ENCODE results near the gene TOMM20.
"Not testable (repeated sequence)": the region's sequence is repeated elsewhere in the genome, so short reads cannot be mapped to it uniquely, and the experiment has no call there.

TOMM20 gene

DNA sequence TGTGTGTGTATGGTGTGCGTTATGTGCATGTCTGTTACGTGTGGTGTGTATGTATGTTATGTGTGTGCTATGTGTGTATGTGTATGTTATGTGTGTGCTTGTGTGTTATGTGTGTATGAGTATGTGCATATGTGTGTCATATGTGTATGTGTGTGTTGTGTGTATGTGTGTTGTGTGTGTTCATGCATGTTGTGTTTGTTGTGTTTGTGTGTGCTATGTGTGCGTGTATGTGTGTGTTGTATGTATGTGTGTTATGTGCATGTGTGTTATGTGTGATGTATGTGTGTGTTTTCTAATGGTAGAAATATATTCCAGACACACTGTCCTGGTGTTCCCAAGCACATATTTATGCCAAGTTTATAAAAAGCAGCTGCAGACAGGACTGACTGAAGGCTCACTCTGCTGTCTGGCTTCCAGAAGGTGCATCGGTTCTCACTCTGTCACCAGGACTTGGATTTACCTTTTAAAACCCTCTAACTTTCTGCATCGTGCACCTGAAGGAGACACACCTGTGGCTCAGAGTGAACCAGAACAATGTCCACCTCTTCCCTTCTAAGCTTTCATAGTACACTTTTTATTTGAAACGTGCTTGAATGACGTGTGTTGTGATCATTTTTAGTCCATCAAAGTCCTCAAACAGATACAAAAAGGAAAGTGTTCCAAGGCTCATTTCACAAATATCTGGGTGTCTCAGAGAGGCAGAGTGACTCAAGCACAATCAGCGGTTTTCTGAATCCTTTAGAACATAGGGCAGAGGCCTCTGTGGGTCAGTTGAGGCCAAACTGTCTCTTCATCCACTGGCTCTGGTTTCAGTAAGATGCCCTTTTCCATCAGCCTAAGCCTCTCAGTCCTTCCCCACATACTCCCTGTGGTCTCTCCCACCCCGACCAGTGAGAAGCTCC, 49.9 kb downstream of the TOMM20 start:
- DNase-seq (ENCODE audit: low spot score): no peak

DNA sequence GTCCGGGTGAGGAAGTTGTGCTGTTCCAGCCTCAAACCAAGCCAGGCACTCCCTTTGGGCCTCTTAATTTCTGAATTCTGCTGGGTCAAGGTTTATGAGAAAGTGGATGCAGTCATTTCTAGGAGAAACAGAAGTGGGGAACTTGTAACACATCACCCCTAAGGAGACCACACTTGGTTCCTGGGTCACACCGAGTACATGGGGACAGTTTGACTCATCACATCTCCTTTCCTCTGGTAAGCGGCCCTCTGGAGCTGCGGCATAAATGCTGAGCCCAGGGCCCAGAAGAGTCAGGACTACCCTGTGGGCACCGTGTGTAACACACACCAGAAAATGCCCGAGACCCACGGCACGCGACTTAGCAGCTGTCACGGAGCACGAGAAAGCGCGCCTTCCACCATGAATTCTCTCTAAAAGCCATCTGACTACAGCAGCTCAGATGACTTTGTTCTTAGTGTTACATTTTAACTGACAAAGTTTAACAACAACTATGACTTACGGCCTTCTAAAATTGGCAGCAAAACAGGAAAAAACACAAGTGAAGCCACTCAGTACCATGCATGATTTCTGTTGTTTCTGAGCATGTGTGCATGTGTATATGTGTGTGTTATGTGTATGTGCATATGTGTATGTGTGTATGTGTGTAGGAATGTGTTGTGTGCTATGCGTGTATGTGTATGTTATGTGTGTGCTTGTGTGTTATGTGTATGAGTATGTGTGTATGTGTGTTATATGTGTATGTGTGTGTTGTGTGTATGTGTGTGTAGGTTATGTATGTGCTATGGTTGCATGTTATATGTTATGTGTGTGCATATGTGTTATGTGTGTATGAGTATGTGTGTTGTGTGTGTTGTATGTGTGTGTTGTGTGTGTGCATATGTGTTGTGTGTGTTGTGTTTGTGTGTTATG, 50.8 kb downstream of the TOMM20 start:
- no peak for DNase-seq (ENCODE audit: low spot score)

DNA sequence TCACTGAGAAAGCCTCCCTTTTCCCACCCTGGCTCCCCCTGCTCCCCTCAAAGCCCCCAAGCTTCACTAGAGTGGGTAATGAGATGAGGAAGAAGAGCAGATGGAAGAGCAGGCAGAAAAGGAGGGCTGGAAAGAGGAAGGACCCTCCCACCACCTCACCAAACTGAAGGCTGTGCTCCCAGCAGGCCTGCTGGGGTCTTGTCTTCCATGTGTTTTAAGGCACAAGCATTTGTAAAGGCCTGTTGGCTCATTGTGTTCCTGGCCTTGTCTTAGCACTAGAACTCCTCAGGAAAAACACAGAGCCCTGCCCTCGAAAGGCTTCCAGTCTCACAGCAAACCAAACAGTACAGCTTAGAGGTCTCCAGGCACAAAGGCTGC, 51.5 kb downstream of the TOMM20 start:
- no peak for DNase-seq (ENCODE audit: low spot score)

DNA sequence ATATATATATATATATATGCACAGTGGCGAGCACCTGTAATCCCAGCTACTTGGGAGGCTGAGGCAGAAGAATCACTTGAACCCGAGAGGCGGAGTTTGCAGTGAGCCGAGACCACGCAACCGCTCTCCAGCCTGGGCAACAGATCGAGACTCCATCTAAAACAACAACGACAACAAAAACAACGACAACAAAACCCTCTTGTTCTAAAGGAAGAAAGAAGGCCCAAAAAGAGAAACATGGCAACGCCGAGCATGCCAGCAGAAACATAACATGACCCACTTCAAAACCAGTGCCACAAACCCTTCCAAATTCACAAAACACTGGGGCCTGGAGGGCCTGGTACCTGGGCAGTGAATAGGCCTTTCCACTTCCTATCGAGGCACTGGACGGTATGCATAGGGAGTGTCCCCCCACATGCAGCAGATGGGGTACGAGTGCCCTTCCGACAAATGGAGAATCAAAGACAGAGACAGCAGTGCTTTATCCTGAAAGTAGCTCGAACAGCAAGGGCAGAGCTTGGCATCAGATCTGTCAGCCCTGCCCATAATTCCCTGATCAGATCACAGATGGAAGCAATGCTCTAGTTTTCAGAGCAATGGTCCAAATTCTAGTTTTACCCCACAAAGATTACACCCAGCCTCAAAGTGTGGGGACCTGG, 52.0 kb downstream of the TOMM20 start:
- DNase-seq (ENCODE audit: low spot score): no peak

DNA sequence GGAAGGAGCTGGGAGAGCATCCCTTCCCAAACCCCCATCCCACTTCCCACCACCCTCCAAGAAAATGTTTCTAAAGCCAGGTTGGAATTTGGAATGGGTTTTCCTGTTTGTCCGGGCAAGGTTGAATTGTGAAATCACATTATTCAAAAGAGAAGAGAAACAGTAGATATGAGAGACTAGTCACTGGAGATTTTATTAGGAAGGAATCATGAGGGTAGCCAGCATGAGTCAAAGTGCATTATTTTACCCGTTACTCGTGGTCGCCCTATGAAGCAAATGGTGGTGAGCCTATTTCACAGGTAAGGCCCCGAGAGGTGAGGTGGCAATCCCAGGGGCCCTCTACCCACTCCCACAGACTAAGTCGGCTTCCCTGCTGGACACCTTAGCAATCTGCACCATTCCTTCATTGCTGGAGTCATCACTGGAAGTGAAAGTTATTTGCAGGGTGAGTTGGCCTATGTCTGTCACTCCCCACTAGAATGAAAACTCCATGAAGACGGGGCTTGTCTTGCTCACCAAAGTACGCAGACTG, 52.8 kb downstream of the TOMM20 start:
- DNase-seq (ENCODE audit: low spot score): peak; percentile 30

DNA sequence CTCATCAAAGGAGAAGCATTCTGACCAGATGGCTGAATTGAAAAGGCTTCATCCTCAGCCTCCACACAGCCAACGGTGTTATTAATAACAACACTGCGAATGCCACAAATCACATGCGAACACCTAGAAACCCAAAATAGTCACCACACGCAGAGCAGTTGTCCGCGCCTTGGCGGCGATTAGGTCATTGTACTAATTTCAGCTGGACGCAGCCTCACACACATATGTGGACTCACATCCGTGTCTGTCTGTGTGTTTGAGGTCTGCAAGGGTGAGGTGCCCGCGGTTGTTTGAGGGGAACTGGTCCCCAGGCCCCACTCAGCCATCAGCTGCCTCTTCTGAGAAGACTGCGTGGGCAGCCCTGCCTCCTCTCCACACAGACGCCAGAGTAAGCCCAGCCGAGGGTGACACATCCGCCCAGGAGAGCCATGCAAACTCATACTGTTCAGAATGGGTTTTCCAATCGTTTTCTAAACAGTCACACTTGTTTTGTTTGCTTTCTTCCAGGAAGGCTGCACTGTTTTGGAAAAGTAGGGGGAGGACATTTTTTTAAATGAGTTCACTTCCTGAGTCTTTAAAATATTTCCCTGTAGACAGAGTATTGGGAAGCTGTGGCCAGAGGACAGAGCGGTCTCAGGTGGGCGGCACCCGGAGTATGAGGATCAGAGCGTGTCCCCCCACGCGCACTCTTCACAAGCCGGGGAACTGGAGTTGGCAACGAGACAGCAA, 53.4 kb downstream of the TOMM20 start:
- DNase-seq (ENCODE audit: low spot score): peak; percentile 80

DNA sequence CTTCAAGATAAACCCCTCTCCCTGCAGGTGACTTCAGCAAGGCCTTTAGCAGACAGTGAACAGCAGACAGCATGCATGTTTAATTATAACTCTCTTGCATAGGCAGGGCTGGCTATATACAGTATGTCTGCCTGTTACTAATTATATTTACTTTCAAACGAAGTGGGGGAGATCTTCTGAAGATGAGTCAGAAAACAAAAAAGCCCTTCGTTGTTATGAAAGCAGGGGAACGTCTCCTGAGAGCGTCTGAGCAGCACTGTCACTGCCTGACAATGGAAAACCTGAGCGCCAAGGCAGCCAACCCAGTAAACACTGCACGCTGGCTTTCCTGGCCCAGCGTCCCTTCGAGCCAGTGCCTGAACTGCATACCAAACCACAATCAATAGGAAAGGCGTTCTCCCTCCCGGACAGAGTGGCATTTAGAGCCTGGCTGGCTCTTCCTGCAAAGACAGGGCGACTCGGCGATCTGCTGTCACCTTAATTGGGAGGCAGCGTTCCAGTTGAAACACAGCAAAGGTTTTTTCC, 54.1 kb downstream of the TOMM20 start:
- peak; percentile 34 for DNase-seq (ENCODE audit: low spot score)

DNA sequence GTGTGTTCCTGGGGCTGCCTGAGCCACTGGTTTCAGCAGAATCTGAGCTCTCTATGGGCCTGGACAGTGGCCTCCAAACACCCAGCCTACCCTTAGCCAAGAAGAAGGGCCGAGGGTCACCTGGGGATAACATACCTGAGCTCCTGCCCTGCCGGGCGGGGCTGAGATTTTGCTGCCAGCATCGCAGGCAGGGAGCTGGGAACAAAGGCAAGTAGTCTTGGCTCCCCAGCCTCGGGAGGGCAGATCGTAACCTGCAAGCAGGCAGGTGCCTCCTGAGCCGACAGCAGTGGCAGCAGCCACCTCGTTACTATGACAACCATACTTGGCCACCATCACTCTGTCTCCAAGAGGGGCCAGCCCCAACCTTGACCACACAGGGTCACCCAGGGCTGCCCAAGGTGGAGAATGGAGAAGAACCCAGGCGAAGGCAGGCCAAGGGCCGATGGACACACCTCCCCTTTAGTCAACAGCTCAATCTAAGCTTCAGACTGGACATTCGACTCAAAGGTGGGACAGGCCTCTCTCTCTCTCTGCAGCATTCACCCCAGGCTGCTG, 54.6 kb downstream of the TOMM20 start:
- DNase-seq (ENCODE audit: low spot score): no peak

DNA sequence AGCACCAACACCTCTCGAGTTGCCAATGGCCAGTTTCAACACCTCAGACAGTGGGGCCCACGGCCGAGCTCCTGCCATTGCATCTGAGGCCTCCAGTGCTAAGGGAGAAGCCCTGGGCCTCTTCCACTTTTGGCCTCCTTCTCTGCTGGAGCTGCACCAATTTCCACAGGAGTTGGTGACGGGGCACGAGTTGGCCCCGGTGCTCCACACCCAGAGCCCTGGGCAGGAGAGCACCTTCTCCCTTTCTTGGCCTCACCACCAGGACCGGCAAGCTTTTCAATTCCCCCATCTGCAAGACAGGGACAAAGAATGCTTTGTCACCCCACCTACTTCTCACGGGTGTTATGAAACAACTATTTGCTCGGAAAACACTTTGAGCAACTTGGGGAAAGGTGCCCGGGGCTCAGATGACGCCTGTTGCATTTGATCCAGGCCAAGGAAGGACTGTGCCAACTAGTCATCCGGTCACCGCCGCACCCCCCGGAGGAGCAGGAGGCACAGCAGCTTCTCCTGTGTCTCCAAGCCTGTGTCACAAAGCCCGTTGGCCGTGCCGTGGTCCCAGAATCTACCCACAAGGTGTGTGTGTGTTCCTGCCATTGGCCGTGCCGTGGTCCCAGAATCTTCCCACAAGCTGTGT, 55.2 kb downstream of the TOMM20 start:
- DNase-seq (ENCODE audit: low spot score): no peak

DNA sequence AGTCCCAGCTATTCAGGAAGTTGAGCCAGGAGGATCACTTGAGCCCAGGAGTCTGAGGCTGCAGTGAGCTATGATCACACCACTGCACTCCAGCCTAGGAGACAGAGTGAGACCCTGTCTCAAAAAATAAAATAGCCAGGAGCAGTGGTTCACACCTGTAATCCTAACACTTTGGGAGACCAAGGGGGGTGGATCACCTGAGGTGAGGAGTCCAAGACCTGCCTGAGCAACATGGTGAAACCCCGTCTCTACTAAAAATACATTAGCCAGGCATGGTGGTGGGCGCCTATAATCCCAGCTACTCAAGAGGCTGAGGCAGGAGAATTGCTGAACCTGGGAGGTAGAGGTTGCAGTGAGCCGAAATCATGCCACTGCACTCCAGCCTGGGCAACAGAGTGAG, 56.1 kb downstream of the TOMM20 start:
- DNase-seq (ENCODE audit: low spot score): not testable (repeated sequence)

DNA sequence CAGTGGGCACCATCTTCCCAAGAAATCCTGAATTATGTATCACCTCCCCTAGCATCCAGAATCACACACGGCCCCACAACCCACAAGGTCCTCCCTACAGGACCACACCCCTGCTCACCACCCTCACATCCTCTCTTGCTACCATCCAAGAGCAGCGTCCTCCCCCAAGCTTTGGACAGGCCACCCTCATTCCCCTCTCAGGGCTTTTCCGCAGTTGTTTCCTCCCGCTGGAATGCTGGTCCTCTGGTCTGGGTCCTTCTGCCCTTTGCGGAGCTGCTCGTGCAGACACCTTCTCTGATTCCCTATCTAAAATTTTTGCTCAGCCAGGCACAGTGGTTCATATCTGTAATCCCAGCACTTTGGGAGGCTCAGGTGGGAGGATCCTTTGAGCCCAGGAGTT, 56.5 kb downstream of the TOMM20 start:
- DNase-seq (ENCODE audit: low spot score): no peak

DNA sequence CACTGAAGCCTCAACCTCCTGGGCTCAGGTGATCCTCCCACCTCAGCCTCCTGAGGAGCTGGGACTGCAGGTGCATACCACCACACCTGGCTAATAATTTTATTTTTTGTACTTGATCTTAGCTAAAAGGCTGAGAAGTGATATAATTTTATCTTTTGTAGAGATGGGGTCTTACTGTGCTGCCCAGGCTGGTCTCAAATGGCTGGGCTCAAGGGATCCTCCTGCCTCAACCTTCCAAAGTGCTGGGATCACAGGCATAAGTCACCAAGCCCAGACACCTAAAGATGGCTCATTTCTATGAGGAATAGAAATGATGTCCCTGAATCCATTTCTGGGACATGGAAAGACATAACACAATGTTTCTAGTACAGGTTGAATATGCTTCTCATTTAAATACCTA, 57.8 kb downstream of the TOMM20 start:
- DNase-seq (ENCODE audit: low spot score): no peak

DNA sequence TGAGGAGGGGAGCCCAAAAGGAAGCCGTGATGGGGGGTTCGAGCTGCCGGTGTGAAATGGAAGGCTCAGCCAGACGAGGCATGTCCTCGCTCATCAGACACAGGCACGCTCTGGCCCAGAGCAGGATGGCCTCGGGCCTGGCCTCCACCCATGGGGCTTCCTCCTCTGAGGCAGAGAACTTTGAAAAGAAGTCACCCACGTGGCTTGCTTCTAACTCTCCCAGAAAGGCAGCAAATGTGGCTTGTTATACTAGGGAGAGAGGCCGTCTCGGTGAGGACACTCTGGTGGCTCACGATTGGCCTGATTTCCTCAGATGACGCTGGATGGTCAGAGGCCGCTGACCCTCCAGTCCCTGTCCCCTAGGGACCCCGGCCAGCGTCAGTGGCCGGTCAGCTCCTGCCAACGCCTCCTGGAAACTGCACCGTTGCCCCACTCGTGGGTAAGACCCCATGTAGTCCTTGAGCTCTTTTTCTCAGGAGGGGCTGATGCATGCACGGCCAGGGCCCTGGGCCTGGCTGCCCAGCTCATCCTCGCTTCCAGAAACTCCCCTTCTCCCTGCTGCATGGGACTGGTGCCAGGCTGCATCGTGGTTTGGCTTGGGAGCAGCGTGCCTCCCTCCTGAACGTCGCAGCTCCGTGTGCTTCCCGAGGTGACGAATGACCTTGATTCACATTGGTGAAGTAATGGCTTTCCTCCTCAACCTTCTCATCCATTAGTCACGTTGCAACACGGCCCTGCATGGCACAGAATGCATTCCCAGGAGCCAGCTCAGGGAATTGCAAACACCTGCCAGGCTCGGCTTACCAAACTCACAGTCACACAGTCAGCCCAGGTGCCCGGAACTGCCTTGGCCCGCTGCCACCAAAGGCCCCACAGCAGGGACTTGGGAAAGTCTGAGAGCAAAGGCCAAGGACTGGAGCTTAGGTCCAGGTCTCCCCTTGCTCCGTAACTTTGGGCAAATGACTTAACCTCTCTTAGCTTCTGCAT, 58.8 kb downstream of the TOMM20 start:
- peak; percentile 57 for DNase-seq (ENCODE audit: low spot score)

DNA sequence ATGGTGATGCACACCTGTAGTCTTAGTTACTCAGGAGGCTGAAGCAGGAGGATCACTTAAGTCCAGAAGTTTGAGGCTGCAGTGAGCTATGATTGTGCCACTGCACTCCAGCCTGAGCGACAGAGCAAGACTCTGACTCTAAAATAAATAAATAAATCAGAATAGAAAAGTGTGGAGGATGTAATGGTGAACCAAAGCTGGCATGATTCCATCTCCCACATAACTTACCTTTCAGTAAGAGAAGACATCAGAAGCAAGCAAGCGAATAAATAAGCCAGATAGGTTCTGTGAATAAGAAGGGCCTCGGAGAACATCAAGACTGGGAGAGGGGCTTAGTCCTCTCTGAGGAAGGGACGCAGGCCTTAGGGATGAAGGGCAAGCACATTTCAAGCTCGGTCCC, 59.5 kb downstream of the TOMM20 start:
- no peak for DNase-seq (ENCODE audit: low spot score)

DNA sequence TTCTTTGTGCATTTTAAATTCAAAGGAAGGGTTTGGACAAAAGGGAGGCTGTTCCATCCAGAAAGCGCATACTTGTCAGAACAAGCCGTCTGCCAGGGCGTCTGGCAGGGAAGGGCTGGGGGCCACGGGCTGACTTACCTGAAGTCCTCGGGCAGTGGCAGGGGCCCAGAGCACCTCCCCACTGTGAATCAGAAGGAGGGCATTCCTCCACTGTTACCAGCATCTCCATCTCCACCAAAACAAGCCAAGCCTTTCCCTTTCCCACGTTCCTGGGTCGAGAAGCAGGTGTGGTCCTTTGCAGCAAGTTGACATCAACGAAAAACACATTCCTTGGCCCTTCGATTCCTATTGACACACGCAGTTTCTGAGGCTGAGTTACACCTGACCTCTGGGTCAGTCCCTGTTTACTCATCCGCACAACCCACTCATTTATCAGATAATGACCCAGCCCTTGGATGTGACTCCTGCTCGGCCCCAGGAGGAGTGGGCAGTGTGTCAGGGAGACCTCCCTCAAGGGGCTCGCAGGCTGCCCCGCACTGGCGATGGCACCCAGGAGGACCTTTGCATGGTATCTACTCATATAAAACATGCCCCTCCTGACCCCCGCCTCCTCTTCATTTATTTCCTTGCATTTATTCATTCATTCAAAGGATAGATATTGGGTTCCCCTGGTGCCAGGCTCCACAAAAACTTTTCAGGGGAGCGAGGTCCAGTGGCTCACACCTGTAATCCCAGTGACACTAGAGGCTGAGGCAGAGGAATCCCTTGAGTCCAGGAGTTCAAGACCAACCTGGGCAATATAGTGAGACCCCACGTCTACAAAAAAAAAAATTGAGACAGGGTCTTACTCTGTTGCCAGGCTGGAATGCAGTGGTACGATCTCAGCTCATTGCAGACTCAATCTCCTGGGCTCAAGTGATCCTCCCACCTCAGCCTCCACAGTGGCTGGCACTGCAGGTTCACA, 60.2 kb downstream of the TOMM20 start:
- no peak for DNase-seq (ENCODE audit: low spot score)

DNA sequence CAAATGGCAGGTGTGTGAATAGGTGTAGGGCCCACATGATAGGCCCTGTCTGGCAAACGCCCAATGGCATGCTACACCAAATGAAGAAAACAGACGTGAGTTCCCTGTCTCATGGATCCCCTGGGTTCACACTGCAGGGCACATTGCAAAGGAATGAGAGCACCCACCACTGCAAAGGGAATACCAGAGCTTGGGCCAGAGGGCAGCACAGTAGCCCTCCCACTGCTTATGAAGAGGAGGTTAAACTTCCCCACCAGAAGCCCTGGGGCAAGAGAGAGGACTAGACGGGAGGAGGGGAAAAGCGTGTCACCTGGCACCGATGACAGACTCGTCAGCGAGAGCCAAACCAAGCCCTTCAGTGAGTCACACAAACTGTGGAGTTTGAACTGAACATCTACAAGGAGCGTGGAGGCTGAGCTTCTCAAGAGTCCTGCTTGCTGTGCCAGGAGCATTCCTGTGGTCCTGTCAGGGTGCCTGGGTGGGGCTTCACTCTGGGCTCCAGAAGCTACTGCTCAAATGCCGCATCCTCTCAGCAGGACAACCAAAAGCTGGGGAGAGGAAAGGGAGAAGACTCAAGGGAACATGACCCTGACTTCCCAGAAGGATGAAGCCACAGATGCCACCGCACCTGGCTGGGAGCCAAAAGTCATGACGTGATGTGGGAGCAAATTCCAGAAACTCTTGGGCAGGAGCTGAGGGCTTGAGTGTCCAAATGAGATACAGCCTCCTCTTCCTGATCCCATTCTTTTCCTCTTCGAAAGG, 61.1 kb downstream of the TOMM20 start:
- peak; percentile 95 for DNase-seq (ENCODE audit: low spot score)

DNA sequence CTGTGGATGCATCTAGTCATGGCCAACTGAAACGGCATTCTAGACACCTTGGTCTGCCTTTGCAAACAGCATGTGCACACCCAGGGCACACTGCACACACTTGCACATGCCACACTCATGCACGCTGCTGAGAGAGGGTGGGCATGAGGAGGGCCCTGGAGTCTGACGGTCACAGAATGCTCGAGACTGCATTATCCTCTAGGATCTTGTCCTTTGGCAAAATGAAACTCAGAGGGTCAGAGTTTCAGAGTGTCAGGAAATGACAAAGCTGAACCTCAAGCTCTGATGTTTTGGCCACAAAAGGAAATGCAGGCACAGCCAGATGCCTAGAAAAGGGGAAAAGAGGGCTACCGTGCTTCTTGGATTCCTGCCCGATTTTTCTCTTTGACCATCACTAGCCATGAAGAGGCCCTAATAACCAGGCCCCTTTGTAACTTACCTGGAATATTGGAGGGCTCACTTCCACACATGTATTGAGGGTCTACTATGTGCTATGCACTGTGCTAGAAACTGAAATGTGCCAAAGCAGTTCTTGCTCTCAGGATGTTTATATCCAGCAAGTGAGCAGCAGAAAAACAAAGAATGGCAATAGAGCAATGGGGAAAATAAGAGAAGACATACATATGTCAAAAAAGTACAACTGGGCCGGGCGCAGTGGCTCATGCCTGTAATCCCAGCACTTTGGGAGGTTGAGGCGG, 65.4 kb downstream of the TOMM20 start:
- no peak for DNase-seq (ENCODE audit: low spot score)

Data from hepatic stellate cell (primary cell).